H54 (cell line): ENCODE results near the gene NR3C2.
"Not testable (repeated sequence)": the region's sequence is repeated elsewhere in the genome, so short reads cannot be mapped to it uniquely, and the experiment has no call there.

ENCODE experiments used
- DNase-seq: peaks from one replicate; pipeline ENCODE4 v3.0.0; 2011; ENCODE audit warnings: low spot score, mixed read lengths; ENCODE audit not compliant: insufficient read length
- FAIRE-seq: peaks from 3 replicates; lab custom pipeline; 2011; peaks lifted over from hg19 to GRCh38; lab: Jason Lieb, UNC
- POLR2A ChIP-seq: IDR thresholded peaks from 2 replicates; pipeline ENCODE4 v1.6.1; 2011; ENCODE audit warnings: low read depth, mild to moderate bottlenecking, low read length

Gene NR3C2

DNA sequence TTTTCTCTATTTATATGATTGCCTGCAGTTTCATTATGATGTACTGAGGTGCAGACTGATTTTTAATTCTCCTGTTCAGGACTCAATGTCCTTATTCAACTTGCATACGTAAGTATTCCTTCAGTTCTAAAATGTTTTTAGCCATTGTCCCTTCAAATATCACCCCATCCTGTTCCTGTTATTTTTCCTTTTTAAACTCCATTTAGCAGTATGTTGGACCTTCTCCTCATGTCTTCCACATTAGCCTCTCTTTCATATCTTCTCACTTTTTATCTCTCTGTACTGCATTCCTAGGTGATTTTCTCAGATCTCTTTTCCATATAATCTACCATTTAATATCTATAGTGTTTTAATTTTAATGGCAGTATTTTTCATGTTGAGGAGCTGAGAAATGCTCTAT, 317.7 kb downstream of the NR3C2 start:
- TF ChIP-seq POLR2A: no peak
- FAIRE-seq (no peak), DNase-seq (no peak)

DNA sequence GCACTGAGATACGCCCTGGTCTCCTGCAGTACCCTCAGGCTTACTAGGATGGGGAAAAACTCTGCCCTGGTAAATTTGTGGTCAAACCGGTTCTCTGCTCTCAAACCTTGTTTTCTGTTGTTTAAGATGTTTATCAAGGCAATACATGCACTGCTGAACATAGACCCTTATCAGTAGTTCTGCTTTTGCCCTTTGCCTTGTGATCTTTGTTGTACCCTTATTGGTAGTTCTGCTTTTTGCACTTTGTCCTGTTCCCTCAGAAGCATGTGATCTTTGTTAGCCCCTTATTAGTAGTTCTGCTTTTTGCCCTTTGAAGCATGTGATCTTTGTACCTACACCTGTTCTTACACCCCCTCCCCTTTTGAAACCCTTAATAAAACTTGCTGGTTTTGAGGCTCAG, 319.1 kb downstream of the NR3C2 start:
- not testable (repeated sequence) for DNase-seq, FAIRE-seq

- DNase-seq: no peak
- FAIRE-seq: no peak
- no peak for TF ChIP-seq POLR2A
Measured at GRCh38 chr4:148120216-148120615, 322.0 kb downstream of the NR3C2 start.

- TF ChIP-seq POLR2A: no peak
- FAIRE-seq: no peak
- DNase-seq: no peak
Measured at GRCh38 chr4:148118633-148119032, 323.6 kb downstream of the NR3C2 start.

DNA sequence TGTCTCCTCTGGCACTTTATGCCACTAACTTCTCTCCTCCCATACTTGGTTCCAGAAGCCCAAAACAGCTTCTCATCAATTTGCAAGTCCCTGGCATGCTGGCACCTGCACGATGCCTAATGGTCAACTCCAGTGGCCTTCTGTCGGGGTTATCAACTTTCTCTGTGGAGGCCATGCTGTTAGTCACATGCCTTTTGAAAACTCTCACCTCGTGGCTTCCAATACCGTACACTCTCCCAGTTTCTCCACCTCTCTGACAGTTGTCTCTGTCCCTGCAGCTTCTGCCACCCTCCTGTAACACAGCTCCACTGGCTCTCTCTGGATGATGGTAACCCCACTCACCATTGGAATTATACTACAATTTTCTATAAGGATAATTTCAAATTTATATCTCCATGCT, 324.0 kb downstream of the NR3C2 start:
- TF ChIP-seq POLR2A: no peak
- DNase-seq: no peak
- FAIRE-seq: no peak

DNA sequence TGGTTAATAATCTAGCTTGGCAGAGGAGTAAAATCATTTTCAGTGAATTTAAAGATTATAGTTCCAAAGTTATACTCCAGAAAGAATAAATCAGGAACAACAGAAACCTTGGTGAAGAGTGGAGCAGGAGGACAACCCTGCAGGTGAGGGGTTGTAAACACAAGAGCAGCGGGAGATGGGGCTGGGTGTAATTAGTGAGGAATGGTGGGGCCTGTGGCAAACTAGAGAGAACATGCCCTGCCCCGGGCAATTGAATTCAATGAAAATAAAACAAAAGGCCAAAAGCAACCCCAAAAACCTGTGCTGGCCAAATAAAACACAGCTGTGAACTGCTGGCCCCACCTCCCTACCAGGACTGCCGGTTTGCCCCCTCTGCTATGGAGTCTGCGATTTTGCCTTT, 325.2 kb downstream of the NR3C2 start:
- TF ChIP-seq POLR2A: no peak
- DNase-seq: no peak
- no peak for FAIRE-seq

GRCh38 chr4:148116264-148116663, 325.9 kb downstream of the NR3C2 start:
- FAIRE-seq: no peak
- TF ChIP-seq POLR2A: no peak
- DNase-seq: no peak

DNA sequence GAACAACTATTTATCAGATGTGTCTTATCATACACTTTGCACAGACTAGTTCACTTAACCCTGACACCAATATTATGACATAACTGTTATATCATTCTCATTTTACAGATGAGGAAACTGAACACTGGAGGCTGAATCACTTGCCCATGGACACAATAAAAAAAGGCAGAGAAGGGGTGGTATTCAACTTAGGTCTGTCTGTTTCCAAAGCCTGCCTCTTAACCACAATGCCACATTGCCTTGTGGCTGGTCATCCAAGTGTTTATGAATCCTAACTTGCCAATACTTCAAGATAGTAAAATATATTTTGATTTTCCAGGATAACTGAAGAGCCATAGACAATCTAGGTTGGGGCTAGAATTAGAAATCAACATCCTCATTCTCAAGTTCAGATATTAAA, 327.8 kb downstream of the NR3C2 start:
- no peak for FAIRE-seq
- DNase-seq: no peak
- no peak for TF ChIP-seq POLR2A

- no peak for FAIRE-seq
- no peak for DNase-seq
- no peak for TF ChIP-seq POLR2A
Measured at GRCh38 chr4:148112231-148112982, 329.8 kb downstream of the NR3C2 start.

DNA sequence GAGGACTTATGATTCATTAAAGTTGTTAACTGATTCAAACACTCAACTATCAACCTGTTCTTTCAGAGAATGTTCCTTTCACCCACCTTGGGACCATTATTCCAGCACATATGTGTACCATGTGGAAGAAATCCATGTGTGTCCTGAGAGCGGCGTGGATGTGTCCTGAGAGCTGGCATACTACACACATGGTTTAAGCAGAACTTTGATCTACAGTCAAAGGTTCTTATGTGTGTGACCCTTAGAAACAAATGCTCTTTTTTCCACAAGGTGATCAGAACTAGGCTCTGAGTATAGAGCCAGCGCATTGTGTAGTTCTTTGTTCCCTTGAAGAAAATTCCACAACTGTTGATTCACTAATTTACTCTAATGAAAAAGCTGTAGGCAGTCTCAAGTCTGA, 332.0 kb downstream of the NR3C2 start:
- no peak for TF ChIP-seq POLR2A
- FAIRE-seq (no peak), DNase-seq (no peak)

DNA sequence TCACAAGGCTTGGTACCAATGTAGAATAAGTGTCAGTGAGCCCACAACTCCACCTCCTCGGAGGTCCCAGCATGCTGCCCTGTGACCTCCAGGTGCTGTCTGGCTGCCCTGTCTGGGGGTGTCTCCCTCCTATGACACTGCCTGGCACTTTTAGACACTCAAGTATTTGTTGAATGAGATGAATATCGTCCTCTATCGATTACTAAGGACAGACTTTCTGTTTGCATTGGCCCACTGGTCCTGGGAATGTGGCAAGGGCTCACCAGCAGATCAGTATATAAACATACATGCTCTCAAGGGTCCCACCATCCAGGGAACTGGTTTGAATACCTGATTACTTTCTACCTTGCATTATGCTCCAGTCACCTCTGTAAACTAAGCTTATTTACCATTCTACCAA, 333.0 kb downstream of the NR3C2 start:
- TF ChIP-seq POLR2A: no peak
- DNase-seq (no peak), FAIRE-seq (no peak)

GRCh38 chr4:148108766-148109165, 333.4 kb downstream of the NR3C2 start:
- DNase-seq: no peak
- no peak for TF ChIP-seq POLR2A
- FAIRE-seq: no peak

- DNase-seq (no peak), FAIRE-seq (no peak)
- TF ChIP-seq POLR2A: no peak
Measured at GRCh38 chr4:148103597-148104355, 338.4 kb downstream of the NR3C2 start.

GRCh38 chr4:148101790-148102189, 340.4 kb downstream of the NR3C2 start:
- TF ChIP-seq POLR2A: no peak
- DNase-seq (no peak), FAIRE-seq (no peak)

GRCh38 chr4:148101235-148101634, 341.0 kb downstream of the NR3C2 start:
- DNase-seq (no peak), FAIRE-seq (no peak)
- TF ChIP-seq POLR2A: no peak
